Right cardiac atrium (tissue), 5 donors: Measurements from ENCODE around the gene HRH3. TPM values are rescaled to one million over a fixed set of nuclear protein-coding genes. Genes with fewer than 3 reads are reported as not detected.

Experiments
- ATAC-seq, 2 donors: fragments of 200-7000 bp; cut with Tn5 transposase; one replicate each; pipeline versions ENCODE4 v1.8.0 to v1.9.1; 2020; ENCODE audit warnings: moderate library complexity in 2 of 2, mild to moderate bottlenecking in 1 of 2
- DNase-seq, 3 donors: peaks; one replicate each; pipeline ENCODE4 v3.0.0-alpha.2; 2020
- H3K27ac ChIP-seq: one replicate; pipeline ENCODE4 v1.5.1; 2013; ENCODE audit warnings: mild to moderate bottlenecking, low read length, control low read depth, moderate library complexity
- H3K27me3 ChIP-seq: one replicate; pipeline ENCODE4 v1.6.1; 2013; ENCODE audit not compliant: control insufficient read depth, insufficient read depth
- H3K4me1 ChIP-seq: one replicate; pipeline ENCODE4 v1.6.1; 2013; ENCODE audit warnings: low read length; ENCODE audit not compliant: control insufficient read depth, insufficient read depth
- H3K4me3 ChIP-seq: one replicate; pipeline ENCODE4 v1.5.1; 2013; ENCODE audit warnings: low read length, control low read depth
- H3K9me3 ChIP-seq: one replicate; pipeline ENCODE4 v1.6.1; 2013; ENCODE audit warnings: low read length; ENCODE audit not compliant: control insufficient read depth
- WGBS: extraction: QIAGEN DNeasy Blood & Tissue Kit; methylation state at CpG from one replicate; pipeline ENCODE4 v1.1.7; 2013; 5-methylcytosine and 5-hydroxymethylcytosine counted together
- intact Hi-C, 4 donors: fragments of 100-400 bp; cut with DNase I; formaldehyde crosslinking; loops; one replicate each; pipeline versions ENCODE4 v1.11.0 to v1.14.0; 2022 to 2023
- polyA plus RNA-seq: library from polyadenylated mRNA; stranded (reverse); fragments of 200-250 nt; gene quantifications from one replicate; pipeline ENCODE4 v1.2.3, GENCODE V29; 2013
- total RNA-seq, 4 donors: library from RNA; stranded (reverse); fragmentation: NEBNext Ultra II Directional; extraction: Animal tissue kit (Norgen Biotek cat#: 25700); gene quantifications; one replicate each; pipeline ENCODE4 v1.2.1, GENCODE V29; 2021
- donor health status: healthy with polysubstance abuse.
- donor health status: DM: no; HTN: yes; CAD: no.
- donor health status: DM: no; HTN: no; CAD: no.
- donor health status: DM: no; HTN: yes; CAD: no; lungs with severe emphysema.
- donor health status: DM: yes; HTN: yes; CAD: no.

HRH3 gene
- total and polyA plus RNA-seq, 5 donors = not detected

- Histone ChIP-seq H3K27ac (no peak overlapping the region), H3K4me1 (no peaks in the 10 kb centered on the region), H3K27me3 (no peaks in the 10 kb centered on the region), H3K4me3 (no peak overlapping the region), H3K9me3 (no peaks in the 10 kb centered on the region)
- WGBS = 67% methylated on average over 9 of the region's 9 CpGs
- ATAC-seq (no peak), DNase-seq (peak in 1 of 3 donors; percentile 7)
- intact Hi-C loops = no loop called here
These were observed 8.2 kb downstream of the HRH3 start for GRCh38 chr20:62211769-62212288.

GRCh38 chr20:62211216-62211615, 8.9 kb downstream of the HRH3 start:
- intact Hi-C loops = no loop called here
- no peak overlapping the region for H3K4me3 ChIP-seq
- H3K9me3 ChIP-seq = no peaks in the 10 kb centered on the region
- ATAC-seq = no peak
- H3K27me3 ChIP-seq = no peaks in the 10 kb centered on the region
- H3K4me1 ChIP-seq = no peaks in the 10 kb centered on the region
- DNase-seq = peak in 1 of 3 donors; percentile 16
- WGBS = 83% methylated on average over 8 of the region's 8 CpGs
- H3K27ac ChIP-seq = no peak overlapping the region

- H3K9me3 ChIP-seq = no peaks in the 10 kb centered on the region
- peak in 2 of 3 donors; percentile 35 to 49 for DNase-seq
- WGBS = 53% methylated on average over 21 of the region's 21 CpGs
- H3K4me3 ChIP-seq = no peak overlapping the region
- no peak overlapping the region for H3K27ac ChIP-seq
- no peaks in the 10 kb centered on the region for H3K4me1 ChIP-seq
- ATAC-seq = no peak
- intact Hi-C loops = no loop called here
- H3K27me3 ChIP-seq = no peaks in the 10 kb centered on the region
These were observed 9.6 kb downstream of the HRH3 start for GRCh38 chr20:62210496-62210855.

- WGBS = 56% methylated on average over 17 of the region's 17 CpGs
- DNase-seq = peak in 2 of 3 donors; percentile 27 to 28
- H3K9me3 ChIP-seq = no peaks in the 10 kb centered on the region
- H3K27ac ChIP-seq = no peak overlapping the region
- intact Hi-C loops = no loop called here
- no peaks in the 10 kb centered on the region for H3K4me1 ChIP-seq
- H3K4me3 ChIP-seq = no peak overlapping the region
- no peak for ATAC-seq
- no peaks in the 10 kb centered on the region for H3K27me3 ChIP-seq
These were observed 10.1 kb downstream of the HRH3 start for GRCh38 chr20:62209850-62210495.

GRCh38 chr20:62208795-62209755, 11.0 kb downstream of the HRH3 start:
- Histone ChIP-seq H3K27me3 (no peaks in the 10 kb centered on the region), H3K9me3 (no peaks in the 10 kb centered on the region), H3K4me3 (no peak overlapping the region), H3K4me1 (no peaks in the 10 kb centered on the region), H3K27ac (no peak overlapping the region)
- DNase-seq = peak in 2 of 3 donors; percentile 48 to 60
- intact Hi-C loops = no loop called here
- WGBS = 36% methylated on average over 27 of the region's 27 CpGs
- ATAC-seq = no peak

- WGBS = 58% methylated on average over 19 of the region's 19 CpGs
These were observed 11.8 kb downstream of the HRH3 start for GRCh38 chr20:62208061-62208794.

GRCh38 chr20:62206388-62206775, 13.7 kb downstream of the HRH3 start:
- Histone ChIP-seq H3K27me3 (no peaks in the 10 kb centered on the region), H3K4me1 (no peaks in the 10 kb centered on the region), H3K4me3 (no peak overlapping the region), H3K27ac (no peak overlapping the region), H3K9me3 (no peaks in the 10 kb centered on the region)
- DNase-seq = no peak
- intact Hi-C loops = no loop called here
- ATAC-seq = no peak
- 78% methylated on average over 17 of the region's 17 CpGs for WGBS

More at GRCh38 chr20:62208061-62208794, 11.8 kb downstream of the HRH3 start:
- intact Hi-C loops = no loop called here
- no peak for ATAC-seq
- H3K27ac ChIP-seq = no peak overlapping the region
- DNase-seq = peak in 2 of 3 donors; percentile 21 to 55
- H3K27me3 ChIP-seq = no peaks in the 10 kb centered on the region
- no peaks in the 10 kb centered on the region for H3K9me3 ChIP-seq
- H3K4me3 ChIP-seq = no peak overlapping the region
- H3K4me1 ChIP-seq = no peaks in the 10 kb centered on the region

GRCh38 chr20:62205618-62206387, 14.3 kb downstream of the HRH3 start:
- Histone ChIP-seq H3K4me1 (no peaks in the 10 kb centered on the region), H3K9me3 (no peaks in the 10 kb centered on the region), H3K27ac (no peak overlapping the region), H3K27me3 (no peaks in the 10 kb centered on the region), H3K4me3 (no peak overlapping the region)
- ATAC-seq (no peak), DNase-seq (peak in 2 of 3 donors; percentile 35 to 45)
- intact Hi-C loops = no loop called here
- 90% methylated on average over 38 of the region's 38 CpGs for WGBS

- ATAC-seq (no peak), DNase-seq (peak in 2 of 3 donors; percentile 2 to 43)
- intact Hi-C loops = no loop called here
- H3K27me3 ChIP-seq = no peaks in the 10 kb centered on the region
- WGBS = 75% methylated on average over 22 of the region's 22 CpGs
- no peak overlapping the region for H3K27ac ChIP-seq
- H3K4me1 ChIP-seq = no peaks in the 10 kb centered on the region
- H3K9me3 ChIP-seq = no peaks in the 10 kb centered on the region
- H3K4me3 ChIP-seq = no peak overlapping the region
These were observed 16.6 kb downstream of the HRH3 start for GRCh38 chr20:62203378-62204030.
